AG10803 (cell line): ENCODE measurements around the gene DUSP14.

ENCODE experiments used
- DNase-seq: peaks from one replicate; pipeline ENCODE4 v3.0.0; 2010; ENCODE audit warnings: low read depth
- H3K4me3 ChIP-seq: 2 replicates; pipeline ENCODE4 v1.5.1; 2011; ENCODE audit warnings: mild to moderate bottlenecking, low read length, control low read depth
- TF ChIP-seq, protein P1 (sequence below): conservative IDR thresholded peaks from 2 replicates; pipeline ENCODE4 v1.5.1; 2011; ENCODE audit warnings: mild to moderate bottlenecking, low read length, control low read depth, inconsistent platforms

The DUSP14 gene

DNA sequence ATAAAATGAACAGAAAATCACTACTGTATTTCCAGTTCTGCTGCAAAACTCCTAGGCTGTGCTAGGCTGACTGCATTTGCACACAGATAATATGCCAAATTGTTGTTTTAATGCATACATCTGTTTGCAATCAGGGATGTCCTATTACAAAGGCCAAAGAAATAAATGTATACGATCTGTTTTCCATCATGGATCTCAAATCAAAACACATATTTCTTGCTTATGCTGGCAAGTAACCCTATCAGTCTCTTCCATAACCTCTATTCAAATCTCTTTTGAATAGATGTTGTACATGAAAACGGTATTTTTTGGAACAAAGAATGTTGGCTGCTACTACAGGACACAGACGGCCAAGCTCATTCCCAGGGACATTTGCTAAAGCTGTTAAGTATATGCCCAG lies 56.6 kb downstream of the DUSP14 start:
- H3K4me3 ChIP-seq = no peak overlapping the region
- DNase-seq = peak; percentile 5
- TF ChIP-seq, protein P1, sequence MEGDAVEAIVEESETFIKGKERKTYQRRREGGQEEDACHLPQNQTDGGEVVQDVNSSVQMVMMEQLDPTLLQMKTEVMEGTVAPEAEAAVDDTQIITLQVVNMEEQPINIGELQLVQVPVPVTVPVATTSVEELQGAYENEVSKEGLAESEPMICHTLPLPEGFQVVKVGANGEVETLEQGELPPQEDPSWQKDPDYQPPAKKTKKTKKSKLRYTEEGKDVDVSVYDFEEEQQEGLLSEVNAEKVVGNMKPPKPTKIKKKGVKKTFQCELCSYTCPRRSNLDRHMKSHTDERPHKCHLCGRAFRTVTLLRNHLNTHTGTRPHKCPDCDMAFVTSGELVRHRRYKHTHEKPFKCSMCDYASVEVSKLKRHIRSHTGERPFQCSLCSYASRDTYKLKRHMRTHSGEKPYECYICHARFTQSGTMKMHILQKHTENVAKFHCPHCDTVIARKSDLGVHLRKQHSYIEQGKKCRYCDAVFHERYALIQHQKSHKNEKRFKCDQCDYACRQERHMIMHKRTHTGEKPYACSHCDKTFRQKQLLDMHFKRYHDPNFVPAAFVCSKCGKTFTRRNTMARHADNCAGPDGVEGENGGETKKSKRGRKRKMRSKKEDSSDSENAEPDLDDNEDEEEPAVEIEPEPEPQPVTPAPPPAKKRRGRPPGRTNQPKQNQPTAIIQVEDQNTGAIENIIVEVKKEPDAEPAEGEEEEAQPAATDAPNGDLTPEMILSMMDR = no peak

DNA sequence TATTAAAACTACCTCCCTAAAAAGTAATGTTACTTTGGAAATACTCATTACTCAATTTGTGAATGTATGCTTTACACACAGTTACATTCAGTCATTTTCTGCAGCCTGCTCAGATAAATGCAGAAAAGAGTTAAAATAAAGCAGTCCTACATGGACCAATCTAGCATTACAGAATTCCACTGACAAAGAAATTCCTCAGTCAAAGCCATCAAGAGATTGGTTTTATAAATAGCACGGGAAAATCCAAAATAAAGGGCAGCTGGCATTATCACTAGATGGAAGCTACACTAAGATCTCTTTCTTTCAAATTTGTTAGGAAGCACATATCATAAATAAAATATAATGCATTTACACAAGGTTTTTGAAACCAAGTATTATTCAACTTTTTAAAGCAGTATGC lies 58.3 kb downstream of the DUSP14 start:
- DNase-seq = no peak
- TF ChIP-seq, protein P1 = no peak
- H3K4me3 ChIP-seq = no peak overlapping the region

DNA sequence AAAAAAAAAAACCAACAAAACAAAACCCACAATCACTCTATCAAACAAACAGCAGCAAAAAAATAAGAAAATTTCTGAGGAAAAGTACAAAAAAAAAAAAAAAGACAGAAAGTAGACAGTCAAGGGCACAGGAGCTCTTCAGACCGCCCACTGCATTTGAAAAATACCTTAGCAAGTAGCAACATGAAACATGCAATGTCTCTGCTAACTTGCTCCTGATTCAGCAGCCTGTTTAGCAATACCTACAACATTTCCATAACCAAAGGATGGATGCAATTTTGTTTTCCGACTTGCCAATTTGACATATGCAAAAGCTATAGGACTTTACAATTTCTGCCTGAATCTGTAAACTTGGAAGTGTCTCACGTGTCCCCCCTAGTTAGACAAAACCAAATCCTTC lies 62.1 kb downstream of the DUSP14 start:
- no peak overlapping the region for H3K4me3 ChIP-seq
- TF ChIP-seq, protein P1 = no peak
- peak; percentile 23 for DNase-seq

DNA sequence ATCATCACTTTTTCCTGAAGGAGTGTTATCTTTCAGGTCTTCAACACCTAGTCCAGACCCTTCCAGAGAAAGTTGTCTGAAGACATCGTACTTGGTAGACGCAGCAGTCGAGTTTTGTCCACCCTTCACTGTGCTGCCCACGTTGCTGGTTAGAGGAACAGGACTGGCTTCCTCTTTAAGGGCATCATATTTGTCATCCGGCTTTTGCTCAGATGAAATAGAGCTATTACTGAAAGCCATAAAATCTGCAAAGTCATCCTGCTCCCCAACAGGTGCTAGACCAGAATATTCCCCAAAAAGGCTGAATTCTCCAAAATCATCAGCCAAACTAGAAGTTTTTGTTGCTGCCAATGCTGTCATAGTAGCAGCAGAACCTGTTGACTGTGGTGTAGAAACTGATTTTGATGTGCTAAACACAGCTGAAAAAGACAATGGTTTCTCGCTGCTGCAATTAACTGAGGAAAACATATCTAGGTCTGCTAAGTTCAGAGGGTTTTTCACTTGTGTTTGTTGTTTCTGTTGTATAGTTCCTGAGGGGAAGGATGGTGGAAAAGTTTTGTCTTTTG lies 63.8 kb downstream of the DUSP14 start:
- TF ChIP-seq, protein P1 = no peak
- DNase-seq = no peak
- H3K4me3 ChIP-seq = no peak overlapping the region

DNA sequence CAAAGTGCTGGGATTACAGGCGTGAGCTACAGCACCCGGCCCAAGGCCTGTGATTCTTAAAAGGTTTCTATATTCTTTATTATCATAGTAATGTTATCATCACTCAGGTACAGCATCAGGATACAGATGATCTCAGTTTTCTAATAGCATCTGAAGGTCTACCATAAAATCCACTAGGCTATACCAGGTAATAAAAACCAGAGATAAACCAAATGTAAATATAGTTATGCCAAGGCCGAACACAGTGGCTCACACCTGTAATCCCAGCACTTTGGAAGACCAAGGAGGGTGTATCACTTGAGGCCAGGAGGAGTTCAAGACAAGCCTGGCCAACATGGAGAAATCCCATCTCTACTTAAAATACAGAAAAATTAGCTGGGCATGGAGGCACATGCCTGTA lies 65.7 kb downstream of the DUSP14 start:
- TF ChIP-seq, protein P1 = no peak
- DNase-seq = no peak
- no peak overlapping the region for H3K4me3 ChIP-seq

DNA sequence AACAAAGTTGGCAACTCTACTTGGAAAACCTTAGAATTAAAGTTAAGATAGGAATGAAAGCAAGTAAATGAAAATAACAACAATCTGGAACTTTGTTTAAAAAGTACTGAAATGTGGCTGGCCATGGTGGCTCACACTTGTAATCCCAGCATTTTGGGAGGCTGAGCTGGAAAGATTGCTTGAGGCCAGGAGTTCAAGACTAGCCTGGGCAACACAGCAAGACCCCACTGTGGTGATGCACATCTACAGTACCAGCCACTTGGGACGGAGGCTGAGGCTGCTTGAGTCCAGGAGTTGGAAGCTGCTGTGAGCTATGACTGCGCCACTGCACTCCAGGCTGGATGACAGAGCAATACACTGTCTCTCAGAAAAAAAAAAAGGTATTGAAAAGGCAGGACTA lies 67.8 kb downstream of the DUSP14 start:
- DNase-seq = no peak
- TF ChIP-seq, protein P1 = no peak
- no peak overlapping the region for H3K4me3 ChIP-seq

DNA sequence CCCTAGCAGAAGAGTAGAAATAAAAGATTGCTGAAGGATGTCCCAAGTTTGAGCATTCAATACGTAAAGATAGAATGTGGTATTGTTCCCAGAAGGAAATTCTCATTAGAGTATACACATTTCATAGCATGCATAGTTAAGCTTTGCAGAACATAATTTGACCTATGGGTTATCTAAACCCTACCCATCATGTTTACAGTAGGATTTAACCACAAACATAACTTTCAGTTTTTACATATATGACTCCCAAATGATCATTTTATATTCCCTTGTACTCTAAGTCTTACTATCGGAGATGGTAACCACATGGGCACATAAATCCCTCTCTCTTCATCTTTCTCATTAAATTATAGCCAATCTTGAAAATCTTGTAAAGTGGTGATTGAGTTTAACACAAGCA lies 68.6 kb downstream of the DUSP14 start:
- H3K4me3 ChIP-seq = no peak overlapping the region
- DNase-seq = no peak
- TF ChIP-seq, protein P1 = no peak
